ENCODE data around the gene ATP2C2. TPM values are rescaled to one million over a fixed set of nuclear protein-coding genes. Genes with fewer than 3 reads are reported as not detected.

Gene ATP2C2
- total RNA-seq, 6 donors from 2014 or later = 36.6 to 153 (median 61.5) TPM

DNA sequence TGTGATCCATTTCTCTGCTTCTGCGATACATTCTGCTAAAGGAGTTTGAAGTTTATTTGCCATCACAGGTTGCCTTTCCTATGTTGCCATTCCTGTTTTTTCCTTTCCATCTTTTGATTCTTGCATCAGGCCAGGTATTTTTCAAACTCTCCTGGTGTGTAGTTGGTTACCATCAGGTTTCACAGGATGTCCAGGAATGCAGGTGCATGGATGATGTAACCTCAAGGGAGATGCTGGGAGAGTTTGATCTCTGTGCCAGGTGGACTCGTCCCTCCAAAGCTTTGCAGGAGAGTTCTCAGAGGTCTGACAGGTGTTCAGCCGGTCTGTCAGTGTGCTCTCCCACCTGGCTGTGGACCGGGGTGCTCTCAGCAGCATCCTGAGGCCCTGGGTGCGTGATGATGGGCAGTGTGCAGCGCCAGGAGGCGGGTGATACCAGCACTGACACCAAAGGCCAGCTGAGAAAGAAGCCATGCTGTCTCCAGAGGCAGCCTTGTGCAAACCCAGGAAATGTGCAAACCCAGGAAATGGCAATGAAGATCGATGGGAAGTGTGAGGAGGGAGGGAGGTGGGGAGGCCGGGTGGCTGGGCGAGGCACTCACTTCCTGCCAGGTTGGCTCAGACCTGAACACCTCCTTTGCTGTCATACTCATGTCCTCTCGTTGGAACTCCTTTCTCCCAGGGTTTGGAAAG is 1.7 kb downstream of the ATP2C2 start:
- Histone ChIP-seq H3K9me3 (no peaks in the 10 kb centered on the region), H3K4me3 (no peak overlapping the region), H3K36me3 (no peaks in the 10 kb centered on the region), H3K4me1 (peaks cover 0 to 35% (median 22%) of the 10 kb centered on the region in 4 donors), H3K27ac (peak overlapping the region in 3 of 4 donors; percentile 13 to 58 (median 30)), H3K27me3 (peaks cover 0 to 6% (median 0%) of the 10 kb centered on the region in 4 donors)
- WGBS, 2 donors = 31 to 56% methylated on average over 11 of the region's 11 CpGs
- DNase-seq (peak in 1 of 2 donors; percentile 48), ATAC-seq (ENCODE audit: low FRiP score in 2 of 2) (no peak)
- TF ChIP-seq POLR2A (IDR thresholded peaks at IDR 0.05) = no peak
- peak in 1 of 2 donors; percentile 2 for TF ChIP-seq POLR2AphosphoS5 (IDR thresholded peaks at IDR 0.05)

DNA sequence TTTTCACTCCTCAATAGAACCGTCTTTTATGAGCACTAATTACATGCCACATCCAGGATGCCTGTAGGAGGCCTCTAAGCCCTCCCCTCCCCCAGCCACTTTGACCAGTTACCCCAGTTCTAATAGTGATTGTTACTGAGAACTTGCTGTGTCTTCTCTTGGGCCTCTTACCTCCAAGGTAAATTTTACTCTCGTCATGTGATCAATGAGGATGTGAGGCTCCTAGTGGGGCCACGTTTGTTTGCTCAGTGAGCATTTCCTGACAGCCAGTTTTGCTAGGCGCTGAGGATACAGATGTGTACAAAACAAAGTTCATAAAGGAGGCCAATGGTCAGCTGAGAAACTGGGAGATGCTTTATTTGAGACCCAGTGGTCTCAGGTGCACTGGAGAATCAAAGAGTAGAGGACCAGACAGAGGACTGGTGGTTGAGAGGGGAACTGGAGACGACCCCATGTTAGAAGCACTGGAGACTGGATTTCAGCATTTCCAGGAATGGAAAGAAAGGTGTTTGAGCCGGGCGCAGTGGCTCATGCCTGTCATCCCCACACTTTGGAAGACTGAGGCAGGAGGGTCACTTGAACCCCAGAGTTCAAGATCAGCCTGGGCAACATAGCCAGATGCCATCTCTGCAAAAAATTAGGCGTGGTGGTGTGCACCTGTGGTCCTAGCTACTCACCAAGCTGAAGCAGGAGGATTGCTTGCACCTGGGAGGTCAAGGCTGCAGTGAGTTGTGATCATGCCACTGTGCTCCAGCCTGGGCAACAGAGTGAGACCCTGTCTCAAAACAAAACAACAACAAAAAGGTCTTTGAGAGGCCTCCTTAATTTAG is 2.6 kb downstream of the ATP2C2 start:
- H3K27ac ChIP-seq = peak overlapping the region in 2 of 4 donors; percentile 13 to 58
- 61 to 63% methylated on average over 8 of the region's 8 CpGs for WGBS, 2 donors
- peaks cover 0 to 6% (median 0%) of the 10 kb centered on the region in 4 donors for H3K27me3 ChIP-seq
- ATAC-seq (ENCODE audit: low FRiP score in 2 of 2) (no peak), DNase-seq (peak in 1 of 2 donors; percentile 22)
- peaks cover 0 to 40% (median 22%) of the 10 kb centered on the region in 4 donors for H3K4me1 ChIP-seq
- no peaks in the 10 kb centered on the region for H3K36me3 ChIP-seq
- H3K9me3 ChIP-seq = no peaks in the 10 kb centered on the region
- H3K4me3 ChIP-seq = no peak overlapping the region
- TF ChIP-seq EP300 (IDR thresholded peaks at IDR 0.05) (no peak), POLR2A (IDR thresholded peaks at IDR 0.05) (no peak), POLR2AphosphoS5 (IDR thresholded peaks at IDR 0.05) (no peak)
- TF ChIP-seq, protein P1, sequence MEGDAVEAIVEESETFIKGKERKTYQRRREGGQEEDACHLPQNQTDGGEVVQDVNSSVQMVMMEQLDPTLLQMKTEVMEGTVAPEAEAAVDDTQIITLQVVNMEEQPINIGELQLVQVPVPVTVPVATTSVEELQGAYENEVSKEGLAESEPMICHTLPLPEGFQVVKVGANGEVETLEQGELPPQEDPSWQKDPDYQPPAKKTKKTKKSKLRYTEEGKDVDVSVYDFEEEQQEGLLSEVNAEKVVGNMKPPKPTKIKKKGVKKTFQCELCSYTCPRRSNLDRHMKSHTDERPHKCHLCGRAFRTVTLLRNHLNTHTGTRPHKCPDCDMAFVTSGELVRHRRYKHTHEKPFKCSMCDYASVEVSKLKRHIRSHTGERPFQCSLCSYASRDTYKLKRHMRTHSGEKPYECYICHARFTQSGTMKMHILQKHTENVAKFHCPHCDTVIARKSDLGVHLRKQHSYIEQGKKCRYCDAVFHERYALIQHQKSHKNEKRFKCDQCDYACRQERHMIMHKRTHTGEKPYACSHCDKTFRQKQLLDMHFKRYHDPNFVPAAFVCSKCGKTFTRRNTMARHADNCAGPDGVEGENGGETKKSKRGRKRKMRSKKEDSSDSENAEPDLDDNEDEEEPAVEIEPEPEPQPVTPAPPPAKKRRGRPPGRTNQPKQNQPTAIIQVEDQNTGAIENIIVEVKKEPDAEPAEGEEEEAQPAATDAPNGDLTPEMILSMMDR (IDR thresholded peaks at IDR 0.05) = no peak

DNA sequence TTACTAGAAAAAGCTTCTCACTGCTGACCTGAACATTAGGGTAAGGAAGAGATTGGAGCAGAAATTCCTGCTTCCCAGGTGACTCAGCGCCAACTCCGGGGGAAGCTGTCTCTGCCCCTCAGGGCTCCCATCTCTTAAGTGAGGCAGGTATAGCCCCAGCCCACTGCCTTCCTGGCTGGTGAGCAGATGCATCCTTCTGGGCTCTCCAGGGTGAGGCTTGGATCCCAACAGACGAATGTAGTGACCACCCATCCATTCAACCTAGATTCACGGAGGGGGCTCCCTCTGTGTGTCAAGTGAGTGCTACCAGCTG is 3.2 kb downstream of the ATP2C2 start:
- TF ChIP-seq POLR2A (IDR thresholded peaks at IDR 0.05) (no peak), EP300 (IDR thresholded peaks at IDR 0.05) (no peak), POLR2AphosphoS5 (IDR thresholded peaks at IDR 0.05) (no peak)
- TF ChIP-seq, protein P1 (IDR thresholded peaks at IDR 0.05) = no peak
- WGBS, 2 donors = 57 to 73% methylated on average over 4 of the region's 4 CpGs
- ATAC-seq (ENCODE audit: low FRiP score in 2 of 2) (no peak), DNase-seq (no peak)
- Histone ChIP-seq H3K36me3 (no peaks in the 10 kb centered on the region), H3K4me1 (peaks cover 0 to 40% (median 22%) of the 10 kb centered on the region in 4 donors), H3K9me3 (no peaks in the 10 kb centered on the region), H3K27me3 (peaks cover 0 to 6% (median 0%) of the 10 kb centered on the region in 4 donors), H3K27ac (no peak overlapping the region), H3K4me3 (no peak overlapping the region)

DNA sequence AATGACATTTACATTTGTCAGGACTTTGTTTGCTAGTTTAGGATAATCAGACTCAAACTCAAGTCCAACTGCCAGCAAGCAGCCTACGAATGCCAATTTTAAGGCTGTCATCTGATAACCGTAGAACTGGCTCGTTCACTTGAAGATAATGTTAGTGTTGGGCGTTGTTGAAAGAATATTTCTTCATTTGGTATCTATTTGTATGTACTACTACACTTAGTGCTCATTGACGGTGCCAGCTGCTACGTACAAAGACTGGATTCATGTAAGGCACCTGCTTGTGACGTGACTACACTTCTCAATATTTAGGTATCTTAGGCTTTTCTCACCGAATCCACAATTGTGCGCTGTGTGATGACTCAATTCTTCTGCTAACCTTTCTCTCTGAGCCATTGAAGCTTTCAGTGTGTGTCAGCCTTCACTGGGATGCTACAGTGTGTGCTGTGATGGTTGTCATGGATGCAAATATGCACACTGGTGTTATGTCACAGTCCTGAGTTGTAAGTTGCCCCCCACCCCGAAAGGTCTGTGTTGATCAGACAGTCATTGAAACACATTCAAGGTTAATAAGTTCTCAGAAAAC is 5.7 kb downstream of the ATP2C2 start:
- peak in 1 of 2 donors; percentile 37 for ATAC-seq (ENCODE audit: low FRiP score in 2 of 2)
- H3K27me3 ChIP-seq = no peaks in the 10 kb centered on the region
- no peaks in the 10 kb centered on the region for H3K36me3 ChIP-seq
- H3K4me1 ChIP-seq = peaks cover 0 to 24% (median 8%) of the 10 kb centered on the region in 4 donors
- no peak for DNase-seq
- H3K9me3 ChIP-seq = no peaks in the 10 kb centered on the region
- WGBS, 2 donors = 55 to 57% methylated on average over 10 of the region's 10 CpGs
- TF ChIP-seq EP300 (IDR thresholded peaks at IDR 0.05) (no peak), POLR2AphosphoS5 (IDR thresholded peaks at IDR 0.05) (no peak)
- TF ChIP-seq, protein P1 (IDR thresholded peaks at IDR 0.05) = no peak
- H3K27ac ChIP-seq = no peak overlapping the region
- H3K4me3 ChIP-seq = no peak overlapping the region

DNA sequence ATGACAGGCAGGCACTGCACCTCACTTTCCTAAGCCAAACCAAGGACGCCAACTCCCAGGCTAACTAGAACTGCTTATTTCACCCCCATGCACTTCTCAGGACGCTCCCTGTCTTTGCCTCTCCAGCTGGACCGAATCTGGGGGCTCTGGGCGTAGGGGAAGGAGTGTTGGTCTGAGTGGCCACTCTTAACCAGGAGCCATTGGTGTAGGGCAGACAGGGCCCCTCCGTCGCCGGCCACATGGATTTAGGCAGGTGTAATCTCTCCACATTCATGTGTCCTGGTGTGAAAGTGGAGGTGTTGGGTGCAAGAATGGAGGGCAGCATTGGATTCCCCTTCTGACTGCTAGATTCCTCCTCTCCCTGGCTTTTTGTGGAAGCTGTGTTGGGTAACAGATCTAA is 9.8 kb downstream of the ATP2C2 start:
- DNase-seq = no peak
- Histone ChIP-seq H3K27me3 (no peaks in the 10 kb centered on the region), H3K9me3 (no peaks in the 10 kb centered on the region), H3K4me3 (no peak overlapping the region), H3K27ac (peak overlapping the region in 2 of 4 donors; percentile 43 to 57), H3K4me1 (peaks cover 3 to 27% (median 19%) of the 10 kb centered on the region in 4 donors), H3K36me3 (no peaks in the 10 kb centered on the region)
- TF ChIP-seq POLR2AphosphoS5 (IDR thresholded peaks at IDR 0.05) (no peak), EP300 (IDR thresholded peaks at IDR 0.05) (no peak), POLR2A (IDR thresholded peaks at IDR 0.05) (no peak)
- TF ChIP-seq, protein P1 (IDR thresholded peaks at IDR 0.05) = no peak
- no peak for ATAC-seq (ENCODE audit: low FRiP score in 2 of 2)
- WGBS, 2 donors = 68 to 79% methylated on average over 6 to 7 of the region's 7 CpGs
